RPMI8226 (cell line): ENCODE data around the gene SYT10.
"Not testable (repeated sequence)": the region's sequence is repeated elsewhere in the genome, so short reads cannot be mapped to it uniquely, and the experiment has no call there.

ENCODE experiments used
- DNase-seq: peaks from one replicate; pipeline ENCODE4 v3.0.0-alpha.2; 2015

SYT10 gene

GRCh38 chr12:33331961-33332398 lies 107.6 kb downstream of the SYT10 start:
- DNase-seq: not testable (repeated sequence)

- no peak for DNase-seq
Observed at GRCh38 chr12:33330940-33331339, 108.7 kb downstream of the SYT10 start.
